Stimulated activated CD8-positive, alpha-beta memory T cell treated with anti-CD3 and anti-CD28 coated beads, Interleukin-4, amount 100 ng/mL, for 1 hour (primary cell): Measurements from ENCODE around the gene NARF.
A peak's percentile ranks its signal among the peaks of the same experiment; 100 is the strongest.

ENCODE experiments used
- DNase-seq, 2 donors: peaks; one replicate each; pipeline ENCODE4 v3.0.0-alpha.2; 2020; ENCODE audit warnings: low read depth in 2 of 2, low spot score in 1 of 2

The NARF gene

GRCh38 chr17:82474223-82475010 lies 15.9 kb downstream of the NARF start:
- DNase-seq, result no peak

- DNase-seq, result no peak
These were observed 16.9 kb downstream of the NARF start for GRCh38 chr17:82475458-82475857.

- no peak for DNase-seq
These were observed 19.4 kb downstream of the NARF start for GRCh38 chr17:82477934-82478333.

- no peak for DNase-seq
These were observed 21.1 kb downstream of the NARF start for GRCh38 chr17:82479602-82480001.

- no peak for DNase-seq
These were observed 21.8 kb downstream of the NARF start for GRCh38 chr17:82480318-82480717.

- DNase-seq, result no peak
These were observed 24.7 kb downstream of the NARF start for GRCh38 chr17:82483204-82483660.

- DNase-seq, result no peak
These were observed 25.3 kb downstream of the NARF start for GRCh38 chr17:82483836-82484235.

GRCh38 chr17:82486231-82487094 lies 27.9 kb downstream of the NARF start:
- no peak for DNase-seq

- DNase-seq, result no peak
These were observed 29.4 kb downstream of the NARF start for GRCh38 chr17:82487910-82488309.

- no peak for DNase-seq
These were observed 30.6 kb downstream of the NARF start for GRCh38 chr17:82489117-82489516.

GRCh38 chr17:82489851-82490511 lies 31.4 kb downstream of the NARF start:
- DNase-seq, result no peak

- no peak for DNase-seq
These were observed 32.1 kb downstream of the NARF start for GRCh38 chr17:82490512-82491195.

- no peak for DNase-seq
These were observed 32.6 kb downstream of the NARF start for GRCh38 chr17:82491196-82491530.

- no peak for DNase-seq
These were observed 33.0 kb downstream of the NARF start for GRCh38 chr17:82491533-82491932.

GRCh38 chr17:82492643-82493225 lies 34.2 kb downstream of the NARF start:
- DNase-seq, result no peak

GRCh38 chr17:82493226-82493781 lies 34.8 kb downstream of the NARF start:
- no peak for DNase-seq

- DNase-seq, result peak; percentile 81 to 83
These were observed 35.9 kb downstream of the NARF start for GRCh38 chr17:82494236-82495055.

- DNase-seq, result no peak
These were observed 37.4 kb downstream of the NARF start for GRCh38 chr17:82495844-82496528.
